Aortic smooth muscle cell (primary cell): Measurements from ENCODE around the gene AP3M1. TPM values are rescaled to one million over a fixed set of nuclear protein-coding genes. Genes with fewer than 3 reads are reported as not detected.

ENCODE experiments used
- total RNA-seq: library from RNA; depleted of rRNA; stranded (reverse); fragments of >200 nt; gene quantifications from 2 replicates; pipeline ENCODE4 v1.2.3, GENCODE V29; 2014

AP3M1 gene, protein sequence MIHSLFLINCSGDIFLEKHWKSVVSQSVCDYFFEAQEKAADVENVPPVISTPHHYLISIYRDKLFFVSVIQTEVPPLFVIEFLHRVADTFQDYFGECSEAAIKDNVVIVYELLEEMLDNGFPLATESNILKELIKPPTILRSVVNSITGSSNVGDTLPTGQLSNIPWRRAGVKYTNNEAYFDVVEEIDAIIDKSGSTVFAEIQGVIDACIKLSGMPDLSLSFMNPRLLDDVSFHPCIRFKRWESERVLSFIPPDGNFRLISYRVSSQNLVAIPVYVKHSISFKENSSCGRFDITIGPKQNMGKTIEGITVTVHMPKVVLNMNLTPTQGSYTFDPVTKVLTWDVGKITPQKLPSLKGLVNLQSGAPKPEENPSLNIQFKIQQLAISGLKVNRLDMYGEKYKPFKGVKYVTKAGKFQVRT
- 31.6 and 39.5 TPM in 2 replicates for total RNA-seq

DNA sequence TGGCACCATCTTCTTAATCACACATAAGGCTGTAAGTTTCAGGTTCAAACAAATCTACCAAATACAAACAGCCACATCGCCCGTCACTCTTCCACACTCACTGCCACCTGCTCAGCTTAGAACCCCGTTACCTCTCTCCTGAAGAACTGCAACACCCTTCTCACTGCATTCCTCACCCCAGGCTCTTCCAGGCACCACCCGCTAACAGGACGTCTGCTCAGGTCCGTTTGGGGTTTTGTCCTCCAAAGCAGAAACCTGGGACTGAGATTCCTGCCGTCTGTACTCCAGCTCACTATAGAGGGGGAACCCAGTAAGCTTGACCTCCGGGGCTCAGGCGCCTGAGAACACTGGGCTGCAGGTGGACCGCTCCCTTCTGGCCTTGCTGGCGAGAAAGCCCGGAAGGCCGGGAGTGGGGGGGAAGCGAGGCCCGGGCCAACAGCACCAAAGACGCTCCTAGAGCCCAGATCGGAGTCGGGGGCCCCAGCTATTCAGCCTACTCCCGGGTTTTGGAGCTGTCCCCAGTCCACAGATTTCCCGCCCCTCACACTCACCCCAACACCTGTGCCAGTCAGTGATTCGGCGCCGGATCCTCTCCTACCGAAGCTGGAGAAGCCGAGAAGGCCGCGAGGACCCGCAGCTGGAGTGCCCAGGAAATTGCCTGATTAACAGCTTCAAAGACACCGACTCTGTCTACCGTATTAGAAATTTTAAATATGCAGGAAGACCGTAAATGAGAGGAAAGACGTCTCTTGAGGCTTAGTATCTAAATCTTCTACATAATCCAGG, at the start of gene AP3M1:
AP3M1 (minus strand) TSS at position 625 of the 786 bp plus-strand sequence. CDS start 12,449 bp downstream, outside the sequence.

DNA sequence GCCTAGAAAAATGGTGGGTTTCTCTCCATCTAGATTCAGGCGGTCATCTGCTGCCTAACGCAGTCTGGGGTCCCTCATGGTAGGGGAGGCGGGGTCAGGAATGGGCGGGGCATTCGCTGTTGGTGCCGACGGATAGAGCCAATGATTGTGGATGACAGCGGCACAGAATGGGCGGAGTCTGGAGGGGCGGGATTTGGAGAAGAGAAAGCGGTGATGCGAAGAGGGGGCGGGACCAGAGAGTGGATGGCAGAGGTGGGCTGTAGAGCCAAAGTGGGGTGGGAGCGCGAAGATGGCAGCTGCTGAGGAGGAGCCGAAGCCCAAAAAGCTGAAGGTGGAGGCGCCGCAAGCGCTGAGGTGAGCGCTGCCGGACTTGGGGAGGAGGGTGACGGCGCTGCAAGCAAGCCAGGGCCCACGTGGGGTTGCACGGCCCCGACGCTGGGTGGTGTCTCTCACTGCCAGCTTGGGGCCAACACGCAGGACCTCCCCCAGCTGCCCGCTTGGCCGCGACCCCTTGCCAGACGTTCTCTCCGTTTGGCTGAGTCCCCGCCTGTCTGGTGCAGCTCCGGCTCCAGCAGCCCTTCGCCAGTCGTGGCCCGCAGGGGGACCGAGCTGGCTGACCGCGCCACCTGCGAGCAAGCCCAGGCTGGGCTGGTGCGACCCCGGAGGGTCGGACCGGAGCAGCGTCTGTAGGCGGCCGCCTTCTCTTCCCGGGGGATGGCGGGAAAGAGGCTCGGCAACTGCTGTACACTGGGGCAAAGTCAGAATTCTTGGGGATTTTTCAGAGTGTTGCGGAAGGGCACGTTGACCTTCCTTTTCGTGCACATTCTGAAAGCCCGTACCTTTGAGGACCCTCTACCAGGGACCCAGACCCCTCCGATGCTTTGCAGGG, 606 bp upstream of the AP3M1 start, which contains the start of gene ADK:
ADK (plus strand) TSS at position 232 of the 889 bp plus-strand sequence; CDS start at position 290, 58 bp downstream.

Other genes with a start within 250 kb of the AP3M1 start
- gene PLAU, start 239.7 kb downstream of the AP3M1 start, total RNA-seq, result 37.4 and 45.2 TPM in 2 replicates
- 198 and 246 TPM in 2 replicates for gene VCL, start 152.7 kb downstream of the AP3M1 start, total RNA-seq
- gene ADK, start 393 bp upstream of the AP3M1 start, total RNA-seq, result 47.4 and 50.6 TPM in 2 replicates